ENCODE data around the gene KLHDC4. TPM values are rescaled to one million over a fixed set of nuclear protein-coding genes. Genes with fewer than 3 reads are reported as not detected.

KLHDC4 gene
- total and polyA plus RNA-seq, 2 experiments from 2014 or later = 23.0 to 41.1 TPM

- H3K4me2 ChIP-seq = no peak overlapping the region
- H3K9me3 Mint-ChIP-seq = peaks cover 4% of the 10 kb centered on the region; the same call in 2 of the 3 replicates
- DNase-seq (ENCODE audit: low spot score) (no peak), ATAC-seq (no peak)
- peaks cover 19% of the 10 kb centered on the region for H3K27me3 Mint-ChIP-seq (ENCODE audit: insufficient read depth, low read depth, poor library complexity)
- H4K20me1 ChIP-seq (replicated peaks; ENCODE audit: insufficient read depth) = no peaks in the 10 kb centered on the region
- H3K36me3 ChIP-seq (ENCODE audit: insufficient read depth) = no peaks in the 10 kb centered on the region
- H3K27me3 ChIP-seq (ENCODE audit: insufficient read depth) = no peaks in the 10 kb centered on the region
- H3K4me3 Mint-ChIP-seq = no peak overlapping the region
- no peak overlapping the region for H3K4me3 ChIP-seq
- peaks cover 9% of the 10 kb centered on the region for H3K4me1 ChIP-seq (ENCODE audit: insufficient read depth)
- peaks cover 10% of the 10 kb centered on the region; the same call in 1 of the 2 replicates for H3F3A ChIP-seq (replicated peaks; ENCODE audit: low read depth)
- H3K79me2 ChIP-seq (replicated peaks; ENCODE audit: insufficient read depth) = no peaks in the 10 kb centered on the region
- no peak for TF ChIP-seq CREB1 (CRISPR knock-in tag; IDR thresholded peaks at IDR 0.05; ENCODE audit: low read depth)
- TF ChIP-seq, protein P1, sequence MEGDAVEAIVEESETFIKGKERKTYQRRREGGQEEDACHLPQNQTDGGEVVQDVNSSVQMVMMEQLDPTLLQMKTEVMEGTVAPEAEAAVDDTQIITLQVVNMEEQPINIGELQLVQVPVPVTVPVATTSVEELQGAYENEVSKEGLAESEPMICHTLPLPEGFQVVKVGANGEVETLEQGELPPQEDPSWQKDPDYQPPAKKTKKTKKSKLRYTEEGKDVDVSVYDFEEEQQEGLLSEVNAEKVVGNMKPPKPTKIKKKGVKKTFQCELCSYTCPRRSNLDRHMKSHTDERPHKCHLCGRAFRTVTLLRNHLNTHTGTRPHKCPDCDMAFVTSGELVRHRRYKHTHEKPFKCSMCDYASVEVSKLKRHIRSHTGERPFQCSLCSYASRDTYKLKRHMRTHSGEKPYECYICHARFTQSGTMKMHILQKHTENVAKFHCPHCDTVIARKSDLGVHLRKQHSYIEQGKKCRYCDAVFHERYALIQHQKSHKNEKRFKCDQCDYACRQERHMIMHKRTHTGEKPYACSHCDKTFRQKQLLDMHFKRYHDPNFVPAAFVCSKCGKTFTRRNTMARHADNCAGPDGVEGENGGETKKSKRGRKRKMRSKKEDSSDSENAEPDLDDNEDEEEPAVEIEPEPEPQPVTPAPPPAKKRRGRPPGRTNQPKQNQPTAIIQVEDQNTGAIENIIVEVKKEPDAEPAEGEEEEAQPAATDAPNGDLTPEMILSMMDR (conservative IDR thresholded peaks at IDR 0.05; ENCODE audit: low read depth in 2 of 2) = peak in 1 of 2 experiments; percentile 6; a peak in 1 of 4 replicates
- H3K27ac Mint-ChIP-seq = peak overlapping the region; percentile 44
- H2AFZ ChIP-seq = no peak overlapping the region
- peaks cover 9% of the 10 kb centered on the region for H3K4me1 Mint-ChIP-seq
- no peaks in the 10 kb centered on the region for H3K9me2 ChIP-seq (ENCODE audit: insufficient read depth)
- no peak overlapping the region for H3K27ac ChIP-seq (ENCODE audit: low read depth)
- peaks cover 2% of the 10 kb centered on the region; the same call in 2 of the 3 replicates for H3K36me3 Mint-ChIP-seq (ENCODE audit: low read depth)
These were observed 14.7 kb upstream of the KLHDC4 start for GRCh38 chr16:87780385-87780989.

GRCh38 chr16:87778830-87779579 is 13.2 kb upstream of the KLHDC4 start:
- H3K27me3 Mint-ChIP-seq (ENCODE audit: insufficient read depth, low read depth, poor library complexity) = peaks cover 15% of the 10 kb centered on the region
- peaks cover 4% of the 10 kb centered on the region; the same call in 2 of the 3 replicates for H3K9me3 Mint-ChIP-seq
- ATAC-seq (peak; percentile 87), DNase-seq (ENCODE audit: low spot score) (peak; percentile 97)
- peaks cover 2% of the 10 kb centered on the region; the same call in 2 of the 3 replicates for H3K36me3 Mint-ChIP-seq (ENCODE audit: low read depth)
- peak overlapping the region; percentile 99 for H3K27ac ChIP-seq (ENCODE audit: low read depth)
- peaks cover 9% of the 10 kb centered on the region for H3K4me1 Mint-ChIP-seq
- no peaks in the 10 kb centered on the region for H3K36me3 ChIP-seq (ENCODE audit: insufficient read depth)
- no peaks in the 10 kb centered on the region for H3K27me3 ChIP-seq (ENCODE audit: insufficient read depth)
- H3K9me2 ChIP-seq (ENCODE audit: insufficient read depth) = no peaks in the 10 kb centered on the region
- H3K4me3 ChIP-seq = peak overlapping the region; percentile 37; the same call in 1 of the 2 replicates
- H3K79me2 ChIP-seq (replicated peaks; ENCODE audit: insufficient read depth) = no peaks in the 10 kb centered on the region
- H3K27ac Mint-ChIP-seq = peak overlapping the region; percentile 99
- H3K4me1 ChIP-seq (ENCODE audit: insufficient read depth) = peaks cover 9% of the 10 kb centered on the region
- no peaks in the 10 kb centered on the region for H4K20me1 ChIP-seq (replicated peaks; ENCODE audit: insufficient read depth)
- H3K4me3 Mint-ChIP-seq = peak overlapping the region; percentile 53; the same call in 2 of the 3 replicates
- H3K4me2 ChIP-seq = peak overlapping the region; percentile 78
- no peak overlapping the region for H2AFZ ChIP-seq
- peaks cover 10% of the 10 kb centered on the region; the same call in 1 of the 2 replicates for H3F3A ChIP-seq (replicated peaks; ENCODE audit: low read depth)
- TF ChIP-seq, protein P2, sequence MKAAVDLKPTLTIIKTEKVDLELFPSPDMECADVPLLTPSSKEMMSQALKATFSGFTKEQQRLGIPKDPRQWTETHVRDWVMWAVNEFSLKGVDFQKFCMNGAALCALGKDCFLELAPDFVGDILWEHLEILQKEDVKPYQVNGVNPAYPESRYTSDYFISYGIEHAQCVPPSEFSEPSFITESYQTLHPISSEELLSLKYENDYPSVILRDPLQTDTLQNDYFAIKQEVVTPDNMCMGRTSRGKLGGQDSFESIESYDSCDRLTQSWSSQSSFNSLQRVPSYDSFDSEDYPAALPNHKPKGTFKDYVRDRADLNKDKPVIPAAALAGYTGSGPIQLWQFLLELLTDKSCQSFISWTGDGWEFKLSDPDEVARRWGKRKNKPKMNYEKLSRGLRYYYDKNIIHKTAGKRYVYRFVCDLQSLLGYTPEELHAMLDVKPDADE (IDR thresholded peaks at IDR 0.05) = no peak
- TF ChIP-seq, protein P1 (conservative IDR thresholded peaks at IDR 0.05; ENCODE audit: low read depth in 2 of 2) = peak; percentile 70 to 99
- TF ChIP-seq REST (IDR thresholded peaks at IDR 0.05; ENCODE audit: unreplicated experiment) = peak; percentile 26
- no peak for TF ChIP-seq NANOG (IDR thresholded peaks at IDR 0.05; ENCODE audit: borderline replicate concordance)
- TF ChIP-seq POLR2AphosphoS5 (IDR thresholded peaks at IDR 0.05; ENCODE audit: low read depth) = peak; percentile 50
- TF ChIP-seq CREB1 (CRISPR knock-in tag; IDR thresholded peaks at IDR 0.05; ENCODE audit: low read depth) = peak; percentile 67
- TF ChIP-seq ZNF331 (CRISPR knock-in tag; IDR thresholded peaks at IDR 0.05; ENCODE audit: low read depth) = no peak
- 0 out of 2 replicates have a peak, but pooled peaks have one; percentile 64 for TF ChIP-seq ZNF114 (CRISPR knock-in tag; IDR thresholded peaks at IDR 0.05)

Measured in GM23338 (cell line).